ELF-1 (cell line): ENCODE results near the gene BANP.
"Not testable (repeated sequence)": the region's sequence is repeated elsewhere in the genome, so short reads cannot be mapped to it uniquely, and the experiment has no call there.

ENCODE experiments used
- DNase-seq: peaks from one replicate; pipeline ENCODE4 v3.0.0-alpha.2; 2016; ENCODE audit warnings: low read depth, low spot score

BANP gene

GRCh38 chr16:88014954-88015805, 63.9 kb downstream of the BANP start:
- no peak for DNase-seq

GRCh38 chr16:88015806-88016140, 64.5 kb downstream of the BANP start:
- DNase-seq, result no peak

GRCh38 chr16:88016386-88016785, 65.2 kb downstream of the BANP start:
- DNase-seq, result not testable (repeated sequence)

GRCh38 chr16:88016964-88017363, 65.7 kb downstream of the BANP start:
- DNase-seq, result no peak

GRCh38 chr16:88017587-88018101, 66.4 kb downstream of the BANP start:
- no peak for DNase-seq

GRCh38 chr16:88018382-88018781, 67.1 kb downstream of the BANP start:
- not testable (repeated sequence) for DNase-seq

GRCh38 chr16:88019041-88019820, 68.0 kb downstream of the BANP start:
- peak; percentile 69 for DNase-seq

GRCh38 chr16:88019821-88020515, 68.7 kb downstream of the BANP start:
- no peak for DNase-seq

- DNase-seq, result no peak
Measured at GRCh38 chr16:88020516-88020885, 69.3 kb downstream of the BANP start.

- DNase-seq, result not testable (repeated sequence)
Measured at GRCh38 chr16:88021041-88021970, 70.1 kb downstream of the BANP start.

GRCh38 chr16:88022076-88023042, 71.1 kb downstream of the BANP start:
- no peak for DNase-seq

- DNase-seq, result no peak
Measured at GRCh38 chr16:88023366-88023765, 72.1 kb downstream of the BANP start.

- no peak for DNase-seq
Measured at GRCh38 chr16:88023786-88024185, 72.6 kb downstream of the BANP start.

- DNase-seq, result peak; percentile 66
Measured at GRCh38 chr16:88024491-88025085, 73.4 kb downstream of the BANP start.

GRCh38 chr16:88025086-88025492, 73.9 kb downstream of the BANP start:
- not testable (repeated sequence) for DNase-seq

GRCh38 chr16:88025828-88026555, 74.8 kb downstream of the BANP start:
- DNase-seq, result not testable (repeated sequence)

- DNase-seq, result no peak
Measured at GRCh38 chr16:88026964-88027938, 76.0 kb downstream of the BANP start.
